HG03432 (cell line): ENCODE data around the gene DRD3.

Experiments used
- ATAC-seq: cut with Tn5 transposase; IDR thresholded peaks from one replicate; pipeline ENCODE4 v1.9.1; 2021; ENCODE audit warnings: mild to moderate bottlenecking, moderate library complexity; ENCODE audit not compliant: unreplicated experiment

DRD3 gene

GRCh38 chr3:114122027-114122709 is 56.7 kb downstream of the DRD3 start:
- no peak for ATAC-seq

DNA sequence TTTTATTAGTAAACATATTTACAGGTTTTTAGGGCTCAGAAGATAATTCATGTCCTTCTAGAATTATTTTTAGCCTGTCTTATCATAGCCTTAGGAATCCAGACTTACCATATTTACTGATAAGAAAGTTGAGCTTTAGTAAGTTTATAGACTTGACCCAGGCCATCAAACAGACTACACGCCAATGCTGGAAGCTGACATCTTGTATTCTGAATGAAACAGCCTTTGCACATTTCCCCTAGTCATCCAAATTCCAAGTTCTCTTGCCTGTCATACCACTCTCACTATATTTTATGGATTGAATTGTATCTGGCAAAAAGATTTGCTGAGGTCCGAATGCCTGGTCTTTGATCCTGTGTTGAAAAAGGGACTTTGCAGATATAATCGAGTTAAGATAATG is 58.6 kb downstream of the DRD3 start:
- no peak for ATAC-seq

DNA sequence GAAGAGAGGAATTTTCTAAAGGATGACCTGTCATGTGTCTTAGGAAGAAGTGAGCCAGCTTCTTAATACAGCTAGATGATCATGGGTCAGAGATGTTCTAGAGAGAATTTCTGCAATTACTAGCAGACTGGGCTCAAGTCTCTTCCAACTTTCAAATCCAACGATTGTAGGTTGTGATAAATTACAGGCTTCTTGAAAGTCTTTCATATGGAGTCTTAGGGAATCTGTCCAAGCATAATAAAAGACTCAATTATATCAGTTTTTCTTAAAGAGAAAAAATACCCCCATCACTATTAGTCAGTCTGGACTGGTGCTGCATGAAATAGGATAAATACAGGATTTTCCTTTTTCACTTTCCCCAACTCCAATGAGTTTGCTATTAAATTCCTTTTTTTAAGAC is 59.1 kb downstream of the DRD3 start:
- no peak for ATAC-seq

DNA sequence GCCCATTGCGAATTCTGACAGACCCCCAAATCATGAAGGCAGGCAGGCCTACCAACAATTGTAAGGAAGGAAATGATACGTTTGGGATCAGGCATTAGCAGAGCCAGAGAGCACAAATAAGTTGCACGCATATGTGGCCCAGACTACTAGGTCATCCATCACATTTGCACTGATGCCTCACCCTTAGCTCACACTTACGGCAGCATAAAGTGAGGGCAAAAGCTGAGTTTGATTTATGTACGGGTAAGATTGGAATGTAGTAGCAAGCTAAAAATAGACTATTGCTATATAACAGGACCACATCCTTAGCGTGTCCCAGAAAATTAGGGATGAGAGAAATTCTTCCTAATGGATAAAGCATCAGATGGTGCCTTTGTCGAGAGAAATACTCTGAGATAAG is 63.7 kb downstream of the DRD3 start:
- ATAC-seq: no peak

DNA sequence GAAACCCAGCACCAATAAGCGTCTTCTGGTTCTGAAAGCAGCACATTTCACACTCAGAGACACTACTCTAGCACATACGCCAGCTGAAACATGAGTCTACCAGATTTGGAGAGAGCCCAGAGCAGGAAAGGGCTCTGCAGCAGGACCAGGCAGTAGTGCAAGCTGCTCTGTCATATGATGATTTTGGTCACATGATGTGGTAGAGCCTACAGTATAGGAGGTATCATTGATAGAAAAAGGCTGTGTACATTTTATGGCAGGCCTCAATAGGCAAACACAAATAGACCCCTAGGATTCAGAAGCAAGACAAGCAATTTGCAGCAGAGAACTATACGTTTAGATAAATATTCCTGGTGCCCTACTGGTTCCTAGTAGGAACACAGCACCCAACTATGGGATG is 64.1 kb downstream of the DRD3 start:
- no peak for ATAC-seq

DNA sequence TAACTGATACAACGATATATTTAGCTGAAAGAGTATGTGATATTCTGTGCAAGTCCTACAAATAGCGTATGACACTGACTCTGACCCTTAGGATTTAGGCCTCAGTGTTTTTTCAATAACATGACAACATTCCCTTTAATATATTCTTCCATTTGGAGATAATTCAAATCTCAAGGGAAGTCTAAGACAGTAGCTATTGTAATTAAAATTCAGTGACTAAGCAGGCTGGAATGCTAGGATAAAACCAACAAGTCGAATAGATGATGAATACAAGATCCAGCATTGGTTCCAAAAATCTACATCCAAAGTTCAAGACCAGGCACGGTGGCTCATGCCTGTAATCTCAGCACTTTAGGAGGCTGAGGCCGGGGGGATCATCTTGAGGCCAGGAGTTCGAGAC is 66.2 kb downstream of the DRD3 start:
- ATAC-seq: no peak

- no peak for ATAC-seq
These were observed 67.6 kb downstream of the DRD3 start for GRCh38 chr3:114111060-114111770.

- no peak for ATAC-seq
These were observed 68.4 kb downstream of the DRD3 start for GRCh38 chr3:114110439-114110838.

GRCh38 chr3:114108137-114108536 is 70.7 kb downstream of the DRD3 start:
- ATAC-seq: no peak

GRCh38 chr3:114104414-114104813 is 74.4 kb downstream of the DRD3 start:
- ATAC-seq: no peak

- ATAC-seq: no peak
These were observed 75.0 kb downstream of the DRD3 start for GRCh38 chr3:114103858-114104257.

DNA sequence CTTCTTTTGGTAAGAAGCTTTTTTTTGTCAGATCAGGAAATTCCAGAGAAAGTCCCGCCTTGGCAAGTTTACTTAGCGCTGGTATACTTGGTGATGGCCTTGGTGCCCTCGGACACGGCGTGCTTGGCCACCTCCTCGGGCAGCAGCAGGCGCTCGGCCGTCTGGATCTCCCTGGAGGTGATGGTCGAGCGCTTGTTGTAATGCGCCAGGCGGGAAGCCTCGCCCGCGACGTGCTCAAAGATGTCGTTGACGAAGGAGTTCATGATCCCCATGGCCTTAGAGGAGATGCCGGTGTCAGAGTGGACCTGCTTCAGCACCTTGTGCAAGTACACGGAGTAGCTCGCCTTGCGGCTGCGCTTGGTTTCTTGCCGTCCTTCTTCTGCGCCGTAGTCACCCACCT is 75.7 kb downstream of the DRD3 start:
- no peak for ATAC-seq

DNA sequence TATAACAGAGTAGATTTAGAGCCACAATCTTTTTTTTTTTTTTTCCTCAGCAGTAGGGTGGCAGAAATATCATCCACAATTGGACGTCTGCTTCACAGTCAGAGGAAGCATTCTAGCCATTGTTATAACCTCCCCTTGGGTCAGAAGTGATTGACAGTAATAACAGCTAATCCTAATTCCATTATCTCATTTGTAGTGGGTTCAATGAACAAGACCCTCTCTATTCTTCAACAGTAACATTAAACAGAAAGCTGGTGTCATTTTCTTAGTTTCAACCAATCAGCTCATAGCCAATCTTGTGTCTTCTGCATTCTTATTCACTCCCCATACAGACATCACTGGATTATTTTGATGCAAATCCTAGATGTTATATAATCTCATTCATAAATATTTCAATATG is 77.8 kb downstream of the DRD3 start:
- ATAC-seq: no peak

DNA sequence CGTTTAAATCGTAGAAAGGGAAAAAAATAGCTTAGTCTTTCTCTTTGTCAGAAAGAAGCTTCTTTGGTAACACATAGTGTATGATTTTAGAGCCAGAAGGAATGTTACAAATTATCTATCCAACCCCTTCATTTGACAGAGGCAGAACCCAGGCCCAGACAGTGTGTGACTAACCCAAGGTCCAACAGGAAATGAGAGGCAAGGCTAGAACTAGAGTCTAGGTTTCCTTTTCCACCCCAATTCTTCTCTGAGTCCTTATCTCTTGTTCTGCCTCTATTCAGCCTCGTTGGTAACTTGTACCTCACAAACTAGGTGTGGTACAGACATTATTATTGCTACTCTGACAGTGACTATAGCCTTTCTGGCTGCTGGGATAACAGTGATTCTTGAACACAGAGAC is 83.1 kb downstream of the DRD3 start:
- ATAC-seq: no peak

- ATAC-seq: no peak
These were observed 85.3 kb downstream of the DRD3 start for GRCh38 chr3:114093596-114093995.

DNA sequence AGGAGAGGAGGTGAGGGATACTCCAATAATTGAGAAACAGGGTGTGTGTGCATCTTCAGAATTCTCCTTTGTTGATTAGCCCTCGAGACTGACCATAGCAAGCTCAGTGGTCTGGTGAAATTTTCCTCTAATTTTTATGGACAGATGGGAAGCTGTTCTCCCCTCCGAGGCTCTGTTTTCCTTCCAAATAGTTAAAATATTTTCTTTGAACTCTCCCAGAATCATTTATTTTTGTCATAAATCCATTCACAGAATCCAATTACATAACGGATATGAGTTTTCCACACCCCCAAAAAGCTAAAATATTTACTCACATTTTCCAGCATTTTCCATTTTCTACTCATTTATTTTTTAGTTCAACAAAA is 85.9 kb downstream of the DRD3 start:
- no peak for ATAC-seq

DNA sequence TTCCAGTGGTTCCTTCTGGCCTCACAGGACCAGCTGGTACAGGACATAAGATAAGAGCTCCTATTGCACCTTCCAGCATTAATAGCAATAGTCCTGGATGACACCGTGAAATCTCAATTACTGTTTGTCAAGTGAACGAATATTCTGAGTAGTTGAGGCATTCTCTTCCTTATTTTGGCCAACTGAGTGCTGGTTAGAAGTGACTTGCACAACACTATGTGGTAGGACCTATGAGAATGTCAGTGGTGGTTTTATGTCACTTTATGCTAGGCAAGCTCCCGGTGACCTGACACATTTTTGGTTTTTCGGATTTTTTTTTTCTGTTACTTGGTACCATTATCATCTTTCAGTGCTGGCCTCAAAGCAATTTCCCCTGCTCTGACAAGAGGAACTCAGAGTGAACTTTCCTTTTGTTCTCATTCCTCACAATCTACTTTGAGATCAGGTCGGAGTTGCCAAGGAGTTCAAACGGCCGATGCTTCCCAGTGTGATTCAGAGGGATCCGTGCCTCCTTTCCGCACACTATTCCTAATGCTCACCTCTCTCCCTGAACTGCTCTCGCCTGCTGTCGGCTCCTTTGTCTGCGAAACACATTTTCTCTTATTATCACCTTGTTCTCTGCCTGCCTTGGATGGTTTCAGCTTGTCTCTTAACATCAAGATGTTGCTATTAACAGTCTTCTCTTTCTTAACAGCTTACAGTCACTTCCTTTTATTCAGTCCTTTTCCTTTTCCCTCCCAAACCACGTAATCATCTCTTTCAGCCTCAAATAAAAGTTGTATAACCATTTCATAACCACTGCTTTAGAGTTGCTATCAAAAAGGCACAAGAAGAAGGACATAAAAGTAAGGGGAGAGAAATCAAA is 86.5 kb downstream of the DRD3 start:
- no peak for ATAC-seq

GRCh38 chr3:114089675-114090074 is 89.2 kb downstream of the DRD3 start:
- no peak for ATAC-seq

- ATAC-seq: no peak
These were observed 92.5 kb downstream of the DRD3 start for GRCh38 chr3:114086356-114086755.

DNA sequence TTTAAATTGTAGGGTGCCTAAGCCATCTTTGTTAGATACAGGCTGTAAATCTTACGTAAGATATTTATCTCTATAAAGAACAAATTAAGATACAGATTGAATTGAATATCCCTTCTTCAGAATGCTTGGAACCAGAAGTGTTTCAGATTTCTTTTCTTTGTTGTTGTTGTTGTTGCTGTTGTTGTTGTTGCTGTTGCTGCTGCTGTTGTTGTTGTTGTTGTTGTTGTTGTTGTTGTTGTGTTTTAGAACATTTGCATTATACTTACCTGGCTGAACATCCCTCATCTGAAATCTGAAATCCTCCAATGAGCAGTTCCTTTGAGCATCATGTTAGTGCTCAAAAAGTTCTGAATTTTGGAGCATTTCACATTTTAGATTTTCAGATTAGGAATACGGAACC is 95.7 kb downstream of the DRD3 start:
- no peak for ATAC-seq

DNA sequence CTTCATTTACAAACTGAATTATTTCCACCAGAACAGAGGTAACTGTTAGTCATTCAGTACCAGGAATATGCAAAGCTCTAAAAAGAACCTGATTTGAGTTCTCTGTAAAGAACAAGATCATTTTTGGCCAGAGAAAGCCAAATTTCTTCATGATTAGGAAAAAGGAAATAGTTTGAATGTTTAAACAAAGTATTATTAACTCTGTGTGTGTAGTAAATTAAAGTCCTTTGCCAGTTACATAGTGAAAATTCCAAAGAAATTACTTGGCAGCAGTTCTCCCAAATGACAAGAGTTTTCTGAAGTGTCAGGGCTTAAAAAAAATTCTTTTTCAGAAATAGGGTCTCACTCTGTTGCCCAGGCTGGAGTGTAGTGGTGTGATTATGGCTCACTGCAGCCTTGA is 97.8 kb downstream of the DRD3 start:
- ATAC-seq: no peak

DNA sequence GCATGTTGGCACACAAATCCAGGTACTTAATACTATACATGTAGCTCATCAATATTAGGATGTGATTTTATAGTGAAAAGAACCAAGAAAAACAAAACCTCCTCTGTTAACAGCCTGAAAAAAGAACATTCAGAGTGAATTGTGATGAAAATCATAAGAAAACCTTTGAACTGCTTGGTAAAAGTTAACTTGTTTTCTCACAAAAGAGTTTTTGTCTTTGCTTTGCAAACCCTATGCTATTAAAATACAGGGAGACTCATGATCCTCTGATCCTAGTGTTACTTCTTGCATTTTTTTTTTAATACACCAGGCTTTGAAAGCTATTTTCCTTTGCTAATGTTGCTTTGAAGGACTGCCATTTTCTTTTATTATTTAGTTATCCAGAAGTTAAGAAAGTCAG is 98.7 kb downstream of the DRD3 start:
- ATAC-seq: no peak
